Heart left ventricle (tissue), 16 donors: ENCODE measurements around the gene CDH6. TPM values are rescaled to one million over a fixed set of nuclear protein-coding genes. Genes with fewer than 3 reads are reported as not detected.

Experiments
- ATAC-seq, 4 donors: fragments of 200-7000 bp; cut with Tn5 transposase; one replicate each; pipeline ENCODE4 v1.9.1; 2020 to 2022; ENCODE audit warnings: moderate library complexity in 4 of 4, mild to moderate bottlenecking in 3 of 4, moderate number of reproducible peaks in 1 of 4
- DNase-seq, 5 donors: peaks; one replicate each; pipeline ENCODE4 v3.0.0-alpha.2; 2020
- H3K27ac ChIP-seq, 12 donors: fragments of 200-600 bp; sonication (generic) in 4 of 12; one replicate each; pipeline versions ENCODE4 v1.5.0 to v1.8.0; 2016 to 2022; ENCODE audit warnings: mild to moderate bottlenecking in 2 of 12
- H3K27me3 ChIP-seq, 9 donors: fragments of 200-600 bp; sonication (generic) in 2 of 9; one replicate each; pipeline versions ENCODE4 v1.5.1 to v1.8.0; 2016 to 2022; ENCODE audit warnings: mild to moderate bottlenecking in 3 of 9
- H3K36me3 ChIP-seq, 9 donors: fragments of 200-600 bp; sonication (generic) in 2 of 9; one replicate each; pipeline versions ENCODE4 v1.5.0 to v1.8.0; 2018 to 2022; ENCODE audit warnings: mild to moderate bottlenecking in 2 of 9
- H3K4me1 ChIP-seq, 12 donors: fragments of 200-600 bp; sonication (generic) in 4 of 12; one replicate each; pipeline versions ENCODE4 v1.5.0 to v1.8.0; 2016 to 2022; ENCODE audit warnings: mild to moderate bottlenecking in 3 of 12
- H3K4me3 ChIP-seq, 12 donors: fragments of 200-600 bp; sonication (generic) in 4 of 12; one replicate each; pipeline versions ENCODE4 v1.5.0 to v1.8.0; 2017 to 2022; ENCODE audit warnings: mild to moderate bottlenecking in 9 of 12, moderate library complexity in 4 of 12
- H3K9me3 ChIP-seq, 12 donors: fragments of 200-600 bp; sonication (generic) in 4 of 12; one replicate each; pipeline versions ENCODE4 v1.5.0 to v1.8.0; 2016 to 2022; ENCODE audit warnings: mild to moderate bottlenecking in 1 of 12
- POLR2A ChIP-seq, 2 donors: fragments of 450-650 bp; IDR thresholded peaks; one replicate each; pipeline ENCODE4 v1.6.1; 2017; ENCODE audit warnings: antibody characterized with exemption in 2 of 2, mild to moderate bottlenecking in 2 of 2, moderate library complexity in 2 of 2
- WGBS, 4 donors: extraction: QIAGEN DNeasy Blood & Tissue Kit in 2 of 4; methylation state at CpG; one replicate each; pipeline versions ENCODE4 v1.1.5 to v1.1.7; 2013 to 2018; 5-methylcytosine and 5-hydroxymethylcytosine counted together
- intact Hi-C, 10 donors: fragments of 100-400 bp; cut with DNase I; formaldehyde crosslinking; loops; one replicate each; pipeline versions ENCODE4 v1.11.1 to v1.14.2; 2022
- polyA plus RNA-seq, 2 donors: library from polyadenylated mRNA; stranded (reverse); fragments of 200-250 nt; gene quantifications; one replicate each; pipeline ENCODE4 v1.2.3, GENCODE V29; 2013
- total RNA-seq, 9 donors: library from RNA; depleted of rRNA in 2 of 9; stranded (reverse); fragments of >200 nt in 2 of 9; fragmentation: NEBNext Ultra II Directional in 3 of 9; extraction: Animal tissue kit (Norgen Biotek cat#: 25700) in 3 of 9; gene quantifications; one replicate each; pipeline versions ENCODE4 v1.1.0 to v1.2.4, GENCODE V29; 2016 to 2023
- TF ChIP-seq, protein P1 (sequence below), 12 donors: fragments of 200-600 bp; sonication (generic) in 4 of 12; IDR thresholded peaks; one replicate each; pipeline versions ENCODE4 v1.5.0 to v1.8.0; 2018 to 2022; ENCODE audit warnings: antibody characterized with exemption in 12 of 12, mild to moderate bottlenecking in 5 of 12
- donor health status: ischemic (EF 13 %, LVEDD 7.1; RV severe dilation, severe dysfunction).
- donor health status: healthy with polysubstance abuse.
- donor health status: DM: no; HTN: yes; CAD: no.
- donor health status: DM: no; HTN: no; CAD: no.
- donor health status: ischemic (EF 25% LVEDD 6.9; RV normal size, moderate dysfunction).
- donor health status: ischemic (EF 25% LVEDD 5.7; RV mildly dilated, moderate dysfunction).
- donor health status: healthy.
- donor health status: DM: yes; HTN: yes; CAD: no.
- donor health status: ischemic (EF 35%, LVEDD 5.7; RV mildly dilated, moderate dysfunction).
- donor health status: nonischemic (EF 11% LVEDD 7.7; RV severe dilation, severe dysfunction).
- donor health status: DM: yes; HTN: yes; CAD: no.
- donor health status: PGD.
- donor health status: ischemic (EF 29% LVEDD 5.4; RV normal size, mild dysfunction).
- donor health status: nonischemic (EF 23%, LVEDD 6.1; RV moderate dilation, normal function).

Gene CDH6
- total and polyA plus RNA-seq, 11 donors = 0.83 to 5.4 (median 3.1) TPM

- Histone ChIP-seq H3K4me3 (no peak overlapping the region), H3K27me3 (no peaks in the 10 kb centered on the region), H3K9me3 (no peaks in the 10 kb centered on the region), H3K27ac (no peak overlapping the region), H3K4me1 (no peaks in the 10 kb centered on the region), H3K36me3 (no peaks in the 10 kb centered on the region)
- DNase-seq (no peak), ATAC-seq (no peak)
- 78 to 84% (median 81%) methylated on average over 8 of the region's 8 CpGs for WGBS, 4 donors
- intact Hi-C loops = no loop called here
- TF ChIP-seq, protein P1, sequence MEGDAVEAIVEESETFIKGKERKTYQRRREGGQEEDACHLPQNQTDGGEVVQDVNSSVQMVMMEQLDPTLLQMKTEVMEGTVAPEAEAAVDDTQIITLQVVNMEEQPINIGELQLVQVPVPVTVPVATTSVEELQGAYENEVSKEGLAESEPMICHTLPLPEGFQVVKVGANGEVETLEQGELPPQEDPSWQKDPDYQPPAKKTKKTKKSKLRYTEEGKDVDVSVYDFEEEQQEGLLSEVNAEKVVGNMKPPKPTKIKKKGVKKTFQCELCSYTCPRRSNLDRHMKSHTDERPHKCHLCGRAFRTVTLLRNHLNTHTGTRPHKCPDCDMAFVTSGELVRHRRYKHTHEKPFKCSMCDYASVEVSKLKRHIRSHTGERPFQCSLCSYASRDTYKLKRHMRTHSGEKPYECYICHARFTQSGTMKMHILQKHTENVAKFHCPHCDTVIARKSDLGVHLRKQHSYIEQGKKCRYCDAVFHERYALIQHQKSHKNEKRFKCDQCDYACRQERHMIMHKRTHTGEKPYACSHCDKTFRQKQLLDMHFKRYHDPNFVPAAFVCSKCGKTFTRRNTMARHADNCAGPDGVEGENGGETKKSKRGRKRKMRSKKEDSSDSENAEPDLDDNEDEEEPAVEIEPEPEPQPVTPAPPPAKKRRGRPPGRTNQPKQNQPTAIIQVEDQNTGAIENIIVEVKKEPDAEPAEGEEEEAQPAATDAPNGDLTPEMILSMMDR (IDR thresholded peaks at IDR 0.05) = no peak
- TF ChIP-seq POLR2A (IDR thresholded peaks at IDR 0.05) = no peak
Observed at GRCh38 chr5:31181376-31181987, 12.0 kb upstream of the CDH6 start.

DNA sequence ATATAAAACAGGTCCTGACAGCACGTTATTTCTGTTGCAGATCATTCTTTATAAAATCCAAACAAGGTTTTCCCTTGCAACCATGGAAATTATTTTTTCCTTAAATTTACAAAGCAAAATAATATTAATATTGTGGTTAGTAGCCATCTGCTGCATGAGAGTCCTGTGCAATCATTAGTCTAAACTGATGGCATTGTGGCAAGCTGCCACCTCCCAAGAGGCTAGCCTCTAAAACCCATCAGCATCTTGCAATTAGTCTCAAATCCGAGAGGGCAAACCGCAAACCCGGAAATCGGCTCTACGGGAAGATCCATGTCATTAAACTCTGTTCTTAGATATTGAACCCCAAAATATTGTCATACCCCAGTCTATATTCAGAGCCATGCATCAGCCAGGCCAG is 11.3 kb upstream of the CDH6 start:
- 90 to 95% (median 92%) methylated on average over 6 of the region's 6 CpGs for WGBS, 4 donors
- Histone ChIP-seq H3K36me3 (no peaks in the 10 kb centered on the region), H3K4me1 (no peaks in the 10 kb centered on the region), H3K4me3 (no peak overlapping the region), H3K27ac (no peak overlapping the region), H3K9me3 (no peaks in the 10 kb centered on the region), H3K27me3 (no peaks in the 10 kb centered on the region)
- DNase-seq = no peak
- no peak for TF ChIP-seq POLR2A (IDR thresholded peaks at IDR 0.05)
- TF ChIP-seq, protein P1 (IDR thresholded peaks at IDR 0.05) = no peak
- no peak for ATAC-seq
- intact Hi-C loops = no loop called here

- no peak overlapping the region for H3K27ac ChIP-seq
- no peaks in the 10 kb centered on the region for H3K9me3 ChIP-seq
- TF ChIP-seq, protein P1 (IDR thresholded peaks at IDR 0.05) = no peak
- no peak for TF ChIP-seq POLR2A (IDR thresholded peaks at IDR 0.05)
- intact Hi-C loops = loop anchor here in 9 of 10 donors (1.0 to 5.0 kb wide), 3 partner anchors 381 to 384 kb away; no protein-coding TSS in a partner anchor
- WGBS, 4 donors = 64 to 86% (median 83%) methylated on average over 7 of the region's 7 CpGs
- H3K27me3 ChIP-seq = peaks cover 0 to 4% (median 0%) of the 10 kb centered on the region in 9 donors
- no peak for DNase-seq
- H3K36me3 ChIP-seq = no peaks in the 10 kb centered on the region
- no peak overlapping the region for H3K4me3 ChIP-seq
- no peak for ATAC-seq
- no peaks in the 10 kb centered on the region for H3K4me1 ChIP-seq
Observed at GRCh38 chr5:31185951-31186350, 7.5 kb upstream of the CDH6 start.

DNA sequence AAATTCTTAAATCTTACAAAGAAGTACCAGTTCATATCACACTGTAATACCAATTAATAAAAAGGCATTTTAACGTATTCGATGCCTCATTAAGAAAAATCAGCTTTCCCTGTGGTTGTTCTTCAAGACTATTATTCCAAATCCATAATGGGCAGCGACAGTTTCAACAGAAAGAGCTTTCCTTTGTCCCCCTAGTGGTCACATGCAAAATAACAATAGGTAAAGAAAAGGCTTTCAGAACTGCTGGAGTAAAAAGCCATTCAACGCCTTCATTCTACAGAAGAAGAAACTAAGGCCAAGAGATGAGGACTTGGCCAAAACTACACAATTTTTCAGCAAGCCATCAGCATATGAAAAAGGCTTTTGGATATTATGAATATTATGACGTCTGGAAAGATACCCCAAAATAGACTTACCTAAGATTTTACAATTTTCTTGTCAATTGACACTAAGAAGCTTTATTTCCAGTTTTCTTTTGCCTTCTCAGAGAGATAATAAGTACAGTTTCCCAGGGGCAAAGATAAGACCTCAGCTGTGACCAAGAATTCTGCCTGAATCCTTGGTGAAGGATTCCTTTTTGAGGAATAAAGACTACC is 6.7 kb upstream of the CDH6 start:
- no peaks in the 10 kb centered on the region for H3K4me1 ChIP-seq
- H3K4me3 ChIP-seq = no peak overlapping the region
- intact Hi-C loops = loop anchor here in 9 of 10 donors (1.0 to 5.0 kb wide), 3 partner anchors 382 to 384 kb away; no protein-coding TSS in a partner anchor
- ATAC-seq = no peak
- WGBS, 4 donors = 18 to 25% (median 20%) methylated on average over 5 of the region's 5 CpGs
- TF ChIP-seq, protein P1 (IDR thresholded peaks at IDR 0.05) = peak; percentile 56 to 84 (median 74)
- no peak for TF ChIP-seq POLR2A (IDR thresholded peaks at IDR 0.05)
- no peaks in the 10 kb centered on the region for H3K9me3 ChIP-seq
- H3K27me3 ChIP-seq = peaks cover 0 to 6% (median 0%) of the 10 kb centered on the region in 9 donors
- DNase-seq = no peak
- no peak overlapping the region for H3K27ac ChIP-seq
- H3K36me3 ChIP-seq = no peaks in the 10 kb centered on the region
